Caco-2 (cell line): Measurements from ENCODE around the gene MRPL24. TPM values are rescaled to one million over a fixed set of nuclear protein-coding genes. Genes with fewer than 3 reads are reported as not detected.

Experiments used
- BruUV-seq: library from RNA; stranded (reverse); fragments of 400-500 nt; replicated peaks from 2 replicates; lab custom pipeline; 2021; lab: Mats Ljungman, UMichigan
- CTCF ChIA-PET: fragments of 300-600 bp; sonication (Branson Sonifier 250); formaldehyde crosslinking; loops from one replicate; lab custom pipeline; 2022; ENCODE audit warnings: antibody characterized with exemption; lab: Charles Lee
- POLR2A ChIA-PET: fragments of 300-600 bp; sonication (Branson Sonifier 250); formaldehyde crosslinking; loops from one replicate; lab custom pipeline; 2022; ENCODE audit warnings: antibody characterized with exemption; lab: Charles Lee
- DNase-seq, 2 experiments: peaks; one replicate each; pipeline versions ENCODE4 v3.0.0 to v3.0.0-alpha.2; 2020 to 2022
- H3K27me3 ChIP-seq: replicated peaks from 2 replicates; pipeline ENCODE4 v1.6.0; 2011; ENCODE audit warnings: low read length; ENCODE audit not compliant: control insufficient read depth, insufficient read depth
- H3K36me3 ChIP-seq: 2 replicates; pipeline ENCODE4 v1.5.1; 2011; ENCODE audit warnings: low read length; ENCODE audit not compliant: control insufficient read depth, insufficient read depth
- H3K4me1 ChIP-seq: fragments of 250-450 bp; sonication (Bioruptor Pico); 2 replicates; pipeline ENCODE4 v1.5.1; 2020; ENCODE audit warnings: mild to moderate bottlenecking
- H3K4me3 ChIP-seq: 2 replicates; pipeline ENCODE4 v1.5.1; 2011; ENCODE audit warnings: low read depth, mild to moderate bottlenecking, control low read depth, low read length
- H3K9me3 ChIP-seq: fragments of 250-450 bp; sonication (Bioruptor Pico); 2 replicates; pipeline ENCODE4 v1.5.1; 2020; ENCODE audit warnings: mild to moderate bottlenecking, moderate library complexity
- H3K27ac Mint-ChIP-seq: one replicate; pipeline ENCODE4 v1.8.0; 2022; ENCODE audit warnings: mixed read lengths; ENCODE audit not compliant: unreplicated experiment
- H3K27me3 Mint-ChIP-seq: one replicate; pipeline ENCODE4 v1.8.0; 2022; ENCODE audit warnings: mixed read lengths; ENCODE audit not compliant: insufficient read depth, unreplicated experiment
- H3K36me3 Mint-ChIP-seq: one replicate; pipeline ENCODE4 v1.8.0; 2022; ENCODE audit warnings: mild to moderate bottlenecking, mixed read lengths; ENCODE audit not compliant: insufficient read depth, unreplicated experiment
- H3K4me1 Mint-ChIP-seq: one replicate; pipeline ENCODE4 v1.8.0; 2022; ENCODE audit warnings: low read depth, mixed read lengths; ENCODE audit not compliant: unreplicated experiment
- H3K4me3 Mint-ChIP-seq: one replicate; pipeline ENCODE4 v1.8.0; 2022; ENCODE audit warnings: mild to moderate bottlenecking, moderate library complexity, mixed read lengths; ENCODE audit not compliant: unreplicated experiment
- H3K9me3 Mint-ChIP-seq: one replicate; pipeline ENCODE4 v1.8.0; 2022; ENCODE audit warnings: mixed read lengths; ENCODE audit not compliant: unreplicated experiment
- CTCF ChIP-seq, 2 experiments: fragments of 200-600 bp in 1 of 2; IDR thresholded peaks; 1 replicate in 1 of 2; 2 replicates in 1 of 2; pipeline versions ENCODE4 v1.5.1 to v1.8.0; 2011 to 2022; ENCODE audit warnings: antibody characterized with exemption in 1 of 2, control low read depth in 1 of 2, inconsistent platforms in 1 of 2, low read depth in 1 of 2, low read length in 1 of 2, mild to moderate bottlenecking in 1 of 2, moderate library complexity in 1 of 2; ENCODE audit not compliant: insufficient read depth in 1 of 2, severe bottlenecking in 1 of 2, unreplicated experiment in 1 of 2
- intact Hi-C: fragments of 100-400 bp; cut with micrococcal nuclease; formaldehyde crosslinking; loops from one replicate; pipeline ENCODE4 v1.10.0; 2022; ENCODE audit not compliant: unreplicated experiment
- total RNA-seq: library from RNA; stranded (reverse); gene quantifications from 2 replicates; pipeline ENCODE4 v1.2.3, GENCODE V29; 2022

The MRPL24 gene
- total RNA-seq, 1 experiment from 2014 or later: 52.6 TPM

GRCh38 chr1:156755527-156755950 lies 14.7 kb upstream of the MRPL24 start:
- peaks cover 6% of the 10 kb centered on the region; the same call in 1 of the 2 replicates for H3K4me1 ChIP-seq
- no peak for TF ChIP-seq CTCF (IDR thresholded peaks at IDR 0.05; ENCODE audit: insufficient read depth in 1 of 2, low read depth in 1 of 2, low read length in 1 of 2, severe bottlenecking in 1 of 2, unreplicated experiment in 1 of 2)
- ChIA-PET POLR2A (no interaction called here), CTCF (no interaction called here)
- Mint-ChIP-seq H3K36me3 (peaks cover 14% of the 10 kb centered on the region), H3K27me3 (no peaks in the 10 kb centered on the region), H3K4me1 (peaks cover 6% of the 10 kb centered on the region), H3K4me3 (no peak overlapping the region), H3K27ac (no peak overlapping the region), H3K9me3 (no peaks in the 10 kb centered on the region)
- no peaks in the 10 kb centered on the region; the same call in none of the 2 replicates for H3K36me3 ChIP-seq
- no peak overlapping the region for H3K4me3 ChIP-seq
- BruUV-seq: no TSS peak
- no peaks in the 10 kb centered on the region for H3K27me3 ChIP-seq
- no peak for DNase-seq
- intact Hi-C loops: no loop called here
- H3K9me3 ChIP-seq: no peaks in the 10 kb centered on the region

- BruUV-seq: no TSS peak
- no peaks in the 10 kb centered on the region for H3K9me3 Mint-ChIP-seq
- ChIA-PET POLR2A (no interaction called here), CTCF (no interaction called here)
- Histone ChIP-seq H3K9me3 (no peaks in the 10 kb centered on the region), H3K27me3 (no peaks in the 10 kb centered on the region), H3K4me1 (peaks cover 16% of the 10 kb centered on the region), H3K36me3 (no peaks in the 10 kb centered on the region; the same call in none of the 2 replicates), H3K4me3 (no peak overlapping the region)
- no peak overlapping the region for H3K4me3 Mint-ChIP-seq
- H3K27me3 Mint-ChIP-seq: no peaks in the 10 kb centered on the region
- peaks cover 13% of the 10 kb centered on the region for H3K36me3 Mint-ChIP-seq
- no peak for DNase-seq
- no peak for TF ChIP-seq CTCF (IDR thresholded peaks at IDR 0.05; ENCODE audit: insufficient read depth in 1 of 2, low read depth in 1 of 2, low read length in 1 of 2, severe bottlenecking in 1 of 2, unreplicated experiment in 1 of 2)
- H3K4me1 Mint-ChIP-seq: peaks cover 6% of the 10 kb centered on the region
- H3K27ac Mint-ChIP-seq: no peak overlapping the region
- intact Hi-C loops: no loop called here
Observed at GRCh38 chr1:156754219-156754618, 13.3 kb upstream of the MRPL24 start.

GRCh38 chr1:156752843-156753482 lies 12.1 kb upstream of the MRPL24 start:
- peaks cover 13% of the 10 kb centered on the region for H3K4me1 Mint-ChIP-seq
- CTCF ChIA-PET: interaction anchor here (0.6 to 2.5 kb wide), 6 partner anchors 8 to 137 kb away, joined by 3 to 24 read pairs (median 8); partner anchors contain the start of genes ISG20L2, METTL25B and MRPL24
- peaks cover 18% of the 10 kb centered on the region for H3K36me3 Mint-ChIP-seq
- H3K4me3 Mint-ChIP-seq: peak overlapping the region; percentile 79
- intact Hi-C loops: no loop called here
- no peaks in the 10 kb centered on the region for H3K27me3 Mint-ChIP-seq
- Histone ChIP-seq H3K9me3 (no peaks in the 10 kb centered on the region), H3K4me3 (peak overlapping the region; percentile 55), H3K4me1 (peaks cover 29% of the 10 kb centered on the region), H3K36me3 (peaks cover 3% of the 10 kb centered on the region), H3K27me3 (no peaks in the 10 kb centered on the region)
- BruUV-seq: TSS peak; percentile 55
- H3K27ac Mint-ChIP-seq: peak overlapping the region; percentile 100
- no peak for TF ChIP-seq CTCF (IDR thresholded peaks at IDR 0.05; ENCODE audit: insufficient read depth in 1 of 2, low read depth in 1 of 2, low read length in 1 of 2, severe bottlenecking in 1 of 2, unreplicated experiment in 1 of 2)
- no peaks in the 10 kb centered on the region for H3K9me3 Mint-ChIP-seq
- POLR2A ChIA-PET: interaction anchor here (1.6 to 3.3 kb wide), 4 partner anchors 12 to 63 kb away, joined by 4 to 74 read pairs (median 30); partner anchors contain the start of genes ISG20L2, METTL25B, MRPL24 and PRCC
- no peak for DNase-seq
